ENCODE results near the gene ADCY10. TPM values are rescaled to one million over a fixed set of nuclear protein-coding genes. Genes with fewer than 3 reads are reported as not detected.

Gene ADCY10
- total and polyA plus RNA-seq, 9 of the 15 experiments (the other 6 are each of a cell fraction or from before 2014, with no cell fraction given) = 0.08 to 0.86 (median 0.22) TPM

DNA sequence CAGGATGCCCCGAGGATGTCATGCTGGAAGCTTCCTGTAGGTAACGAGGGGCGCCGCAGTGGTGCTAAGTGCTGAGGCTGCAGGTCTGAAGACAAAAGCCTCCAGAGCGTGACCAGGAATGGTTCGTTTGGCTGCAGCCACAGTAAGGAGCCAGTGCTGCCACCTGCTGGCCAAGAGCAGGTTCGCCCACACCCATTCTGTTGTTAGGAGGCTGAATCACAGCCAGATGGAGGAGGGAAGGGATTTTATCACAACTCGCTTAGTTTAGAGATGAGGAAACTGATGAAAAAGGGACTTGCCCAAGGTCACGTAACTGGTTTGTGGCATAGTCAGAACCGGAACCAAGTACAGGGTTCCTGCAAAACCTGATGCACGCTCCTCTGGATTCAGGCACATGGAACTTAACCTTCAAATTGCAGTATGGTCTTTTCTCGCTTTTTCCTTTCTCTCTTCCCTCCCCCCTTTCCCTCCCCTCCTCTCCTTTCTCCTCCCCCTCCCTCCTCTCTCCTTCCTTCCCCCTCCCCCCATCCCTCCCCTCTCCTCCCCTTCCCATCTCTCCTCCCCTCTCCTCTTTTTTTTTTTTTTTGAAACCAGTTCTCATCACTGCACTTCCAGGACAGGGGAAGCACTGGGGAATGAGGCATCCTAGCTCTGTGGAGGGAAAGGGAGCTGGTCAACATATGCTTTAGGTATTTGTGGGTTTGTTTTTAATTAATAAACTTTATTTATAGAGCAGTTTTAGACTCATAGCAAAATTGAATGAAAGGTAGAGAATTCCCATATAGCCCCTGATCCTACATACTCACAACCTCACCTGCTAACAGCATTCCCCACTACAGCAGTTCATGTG is 110.4 kb downstream of the ADCY10 start (continued):
- TF ChIP-seq ADNP (tag; IDR thresholded peaks at IDR 0.05) (peak; percentile 55), KLF10 (CRISPR knock-in tag; IDR thresholded peaks at IDR 0.05) (no peak), SMC3 (conservative IDR thresholded peaks at IDR 0.05; ENCODE audit: insufficient read depth, low read depth, low read length) (peak; percentile 92), MTA1 (IDR thresholded peaks at IDR 0.05; ENCODE audit: borderline replicate concordance) (0 out of 2 replicates have a peak, but pooled peaks have one; percentile 14), HSF4 (CRISPR knock-in tag; IDR thresholded peaks at IDR 0.05; ENCODE audit: borderline replicate concordance) (no peak), ZC3H11A (IDR thresholded peaks at IDR 0.05; ENCODE audit: low read depth, low read length) (no peak), SRSF9 (IDR thresholded peaks at IDR 0.05; ENCODE audit: borderline replicate concordance, low read depth, low read length) (no peak), FOXM1 (IDR thresholded peaks at IDR 0.05; ENCODE audit: low read depth) (no peak), FOXM1 (CRISPR knock-in tag; IDR thresholded peaks at IDR 0.05; ENCODE audit: low read depth) (no peak), ZNF780A (CRISPR knock-in tag; IDR thresholded peaks at IDR 0.05) (no peak), KDM4B (IDR thresholded peaks at IDR 0.05; ENCODE audit: borderline replicate concordance in 2 of 2, low read depth in 1 of 2) (peak in 1 of 2 experiments; percentile 75; a peak in 1 of 4 replicates), PTTG1 (tag; IDR thresholded peaks at IDR 0.05; ENCODE audit: low read depth) (no peak), ZFP36 (IDR thresholded peaks at IDR 0.05; ENCODE audit: low read depth, low read length, partially characterized antibody) (peak; percentile 91), HDGF (IDR thresholded peaks at IDR 0.05) (no peak), CTBP1 (IDR thresholded peaks at IDR 0.05; ENCODE audit: borderline replicate concordance) (peak; percentile 96)
- TF ChIP-seq, protein P1, sequence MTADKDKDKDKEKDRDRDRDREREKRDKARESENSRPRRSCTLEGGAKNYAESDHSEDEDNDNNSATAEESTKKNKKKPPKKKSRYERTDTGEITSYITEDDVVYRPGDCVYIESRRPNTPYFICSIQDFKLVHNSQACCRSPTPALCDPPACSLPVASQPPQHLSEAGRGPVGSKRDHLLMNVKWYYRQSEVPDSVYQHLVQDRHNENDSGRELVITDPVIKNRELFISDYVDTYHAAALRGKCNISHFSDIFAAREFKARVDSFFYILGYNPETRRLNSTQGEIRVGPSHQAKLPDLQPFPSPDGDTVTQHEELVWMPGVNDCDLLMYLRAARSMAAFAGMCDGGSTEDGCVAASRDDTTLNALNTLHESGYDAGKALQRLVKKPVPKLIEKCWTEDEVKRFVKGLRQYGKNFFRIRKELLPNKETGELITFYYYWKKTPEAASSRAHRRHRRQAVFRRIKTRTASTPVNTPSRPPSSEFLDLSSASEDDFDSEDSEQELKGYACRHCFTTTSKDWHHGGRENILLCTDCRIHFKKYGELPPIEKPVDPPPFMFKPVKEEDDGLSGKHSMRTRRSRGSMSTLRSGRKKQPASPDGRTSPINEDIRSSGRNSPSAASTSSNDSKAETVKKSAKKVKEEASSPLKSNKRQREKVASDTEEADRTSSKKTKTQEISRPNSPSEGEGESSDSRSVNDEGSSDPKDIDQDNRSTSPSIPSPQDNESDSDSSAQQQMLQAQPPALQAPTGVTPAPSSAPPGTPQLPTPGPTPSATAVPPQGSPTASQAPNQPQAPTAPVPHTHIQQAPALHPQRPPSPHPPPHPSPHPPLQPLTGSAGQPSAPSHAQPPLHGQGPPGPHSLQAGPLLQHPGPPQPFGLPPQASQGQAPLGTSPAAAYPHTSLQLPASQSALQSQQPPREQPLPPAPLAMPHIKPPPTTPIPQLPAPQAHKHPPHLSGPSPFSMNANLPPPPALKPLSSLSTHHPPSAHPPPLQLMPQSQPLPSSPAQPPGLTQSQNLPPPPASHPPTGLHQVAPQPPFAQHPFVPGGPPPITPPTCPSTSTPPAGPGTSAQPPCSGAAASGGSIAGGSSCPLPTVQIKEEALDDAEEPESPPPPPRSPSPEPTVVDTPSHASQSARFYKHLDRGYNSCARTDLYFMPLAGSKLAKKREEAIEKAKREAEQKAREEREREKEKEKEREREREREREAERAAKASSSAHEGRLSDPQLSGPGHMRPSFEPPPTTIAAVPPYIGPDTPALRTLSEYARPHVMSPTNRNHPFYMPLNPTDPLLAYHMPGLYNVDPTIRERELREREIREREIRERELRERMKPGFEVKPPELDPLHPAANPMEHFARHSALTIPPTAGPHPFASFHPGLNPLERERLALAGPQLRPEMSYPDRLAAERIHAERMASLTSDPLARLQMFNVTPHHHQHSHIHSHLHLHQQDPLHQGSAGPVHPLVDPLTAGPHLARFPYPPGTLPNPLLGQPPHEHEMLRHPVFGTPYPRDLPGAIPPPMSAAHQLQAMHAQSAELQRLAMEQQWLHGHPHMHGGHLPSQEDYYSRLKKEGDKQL (CRISPR knock-in tag; IDR thresholded peaks at IDR 0.05; ENCODE audit: borderline replicate concordance) = no peak
- TF ChIP-seq, protein P2, sequence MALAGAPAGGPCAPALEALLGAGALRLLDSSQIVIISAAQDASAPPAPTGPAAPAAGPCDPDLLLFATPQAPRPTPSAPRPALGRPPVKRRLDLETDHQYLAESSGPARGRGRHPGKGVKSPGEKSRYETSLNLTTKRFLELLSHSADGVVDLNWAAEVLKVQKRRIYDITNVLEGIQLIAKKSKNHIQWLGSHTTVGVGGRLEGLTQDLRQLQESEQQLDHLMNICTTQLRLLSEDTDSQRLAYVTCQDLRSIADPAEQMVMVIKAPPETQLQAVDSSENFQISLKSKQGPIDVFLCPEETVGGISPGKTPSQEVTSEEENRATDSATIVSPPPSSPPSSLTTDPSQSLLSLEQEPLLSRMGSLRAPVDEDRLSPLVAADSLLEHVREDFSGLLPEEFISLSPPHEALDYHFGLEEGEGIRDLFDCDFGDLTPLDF (CRISPR knock-in tag; IDR thresholded peaks at IDR 0.05) = 0 out of 2 replicates have a peak, but pooled peaks have one; percentile 33
- TF ChIP-seq, protein P3, sequence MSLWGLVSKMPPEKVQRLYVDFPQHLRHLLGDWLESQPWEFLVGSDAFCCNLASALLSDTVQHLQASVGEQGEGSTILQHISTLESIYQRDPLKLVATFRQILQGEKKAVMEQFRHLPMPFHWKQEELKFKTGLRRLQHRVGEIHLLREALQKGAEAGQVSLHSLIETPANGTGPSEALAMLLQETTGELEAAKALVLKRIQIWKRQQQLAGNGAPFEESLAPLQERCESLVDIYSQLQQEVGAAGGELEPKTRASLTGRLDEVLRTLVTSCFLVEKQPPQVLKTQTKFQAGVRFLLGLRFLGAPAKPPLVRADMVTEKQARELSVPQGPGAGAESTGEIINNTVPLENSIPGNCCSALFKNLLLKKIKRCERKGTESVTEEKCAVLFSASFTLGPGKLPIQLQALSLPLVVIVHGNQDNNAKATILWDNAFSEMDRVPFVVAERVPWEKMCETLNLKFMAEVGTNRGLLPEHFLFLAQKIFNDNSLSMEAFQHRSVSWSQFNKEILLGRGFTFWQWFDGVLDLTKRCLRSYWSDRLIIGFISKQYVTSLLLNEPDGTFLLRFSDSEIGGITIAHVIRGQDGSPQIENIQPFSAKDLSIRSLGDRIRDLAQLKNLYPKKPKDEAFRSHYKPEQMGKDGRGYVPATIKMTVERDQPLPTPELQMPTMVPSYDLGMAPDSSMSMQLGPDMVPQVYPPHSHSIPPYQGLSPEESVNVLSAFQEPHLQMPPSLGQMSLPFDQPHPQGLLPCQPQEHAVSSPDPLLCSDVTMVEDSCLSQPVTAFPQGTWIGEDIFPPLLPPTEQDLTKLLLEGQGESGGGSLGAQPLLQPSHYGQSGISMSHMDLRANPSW (CRISPR knock-in tag; IDR thresholded peaks at IDR 0.05) = no peak
